GM18951 (cell line): ENCODE results near the gene EIF4G1.

ENCODE experiments used
- POLR2A ChIP-seq: IDR thresholded peaks from 4 replicates; pipeline ENCODE4 v1.6.1; 2011; ENCODE audit warnings: mild to moderate bottlenecking; ENCODE audit not compliant: insufficient read length, insufficient read depth; ENCODE audit errors: extremely low read depth
- in situ Hi-C: fragments of 300-500 bp; cut with MboI; formaldehyde crosslinking; loops from one replicate; pipeline ENCODE4 v1.12.0; 2022; ENCODE audit warnings: low sequenced_read_pairs, mixed read lengths, inconsistent platforms; ENCODE audit not compliant: unreplicated experiment

EIF4G1 gene

GRCh38 chr3:184343200-184343876 is 28.9 kb downstream of the EIF4G1 start:
- in situ Hi-C loops: no loop called here
- TF ChIP-seq POLR2A: no peak

DNA sequence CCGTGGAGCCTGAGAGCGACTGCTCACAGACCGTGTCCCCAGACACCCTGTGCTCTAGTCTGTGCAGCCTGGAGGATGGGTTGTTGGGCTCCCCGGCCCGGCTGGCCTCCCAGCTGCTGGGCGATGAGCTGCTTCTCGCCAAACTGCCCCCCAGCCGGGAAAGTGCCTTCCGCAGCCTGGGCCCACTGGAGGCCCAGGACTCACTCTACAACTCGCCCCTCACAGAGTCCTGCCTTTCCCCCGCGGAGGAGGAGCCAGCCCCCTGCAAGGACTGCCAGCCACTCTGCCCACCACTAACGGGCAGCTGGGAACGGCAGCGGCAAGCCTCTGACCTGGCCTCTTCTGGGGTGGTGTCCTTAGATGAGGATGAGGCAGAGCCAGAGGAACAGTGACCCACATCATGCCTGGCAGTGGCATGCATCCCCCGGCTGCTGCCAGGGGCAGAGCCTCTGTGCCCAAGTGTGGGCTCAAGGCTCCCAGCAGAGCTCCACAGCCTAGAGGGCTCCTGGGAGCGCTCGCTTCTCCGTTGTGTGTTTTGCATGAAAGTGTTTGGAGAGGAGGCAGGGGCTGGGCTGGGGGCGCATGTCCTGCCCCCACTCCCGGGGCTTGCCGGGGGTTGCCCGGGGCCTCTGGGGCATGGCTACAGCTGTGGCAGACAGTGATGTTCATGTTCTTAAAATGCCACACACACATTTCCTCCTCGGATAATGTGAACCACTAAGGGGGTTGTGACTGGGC is 30.3 kb downstream of the EIF4G1 start:
- in situ Hi-C loops: no loop called here
- no peak for TF ChIP-seq POLR2A

DNA sequence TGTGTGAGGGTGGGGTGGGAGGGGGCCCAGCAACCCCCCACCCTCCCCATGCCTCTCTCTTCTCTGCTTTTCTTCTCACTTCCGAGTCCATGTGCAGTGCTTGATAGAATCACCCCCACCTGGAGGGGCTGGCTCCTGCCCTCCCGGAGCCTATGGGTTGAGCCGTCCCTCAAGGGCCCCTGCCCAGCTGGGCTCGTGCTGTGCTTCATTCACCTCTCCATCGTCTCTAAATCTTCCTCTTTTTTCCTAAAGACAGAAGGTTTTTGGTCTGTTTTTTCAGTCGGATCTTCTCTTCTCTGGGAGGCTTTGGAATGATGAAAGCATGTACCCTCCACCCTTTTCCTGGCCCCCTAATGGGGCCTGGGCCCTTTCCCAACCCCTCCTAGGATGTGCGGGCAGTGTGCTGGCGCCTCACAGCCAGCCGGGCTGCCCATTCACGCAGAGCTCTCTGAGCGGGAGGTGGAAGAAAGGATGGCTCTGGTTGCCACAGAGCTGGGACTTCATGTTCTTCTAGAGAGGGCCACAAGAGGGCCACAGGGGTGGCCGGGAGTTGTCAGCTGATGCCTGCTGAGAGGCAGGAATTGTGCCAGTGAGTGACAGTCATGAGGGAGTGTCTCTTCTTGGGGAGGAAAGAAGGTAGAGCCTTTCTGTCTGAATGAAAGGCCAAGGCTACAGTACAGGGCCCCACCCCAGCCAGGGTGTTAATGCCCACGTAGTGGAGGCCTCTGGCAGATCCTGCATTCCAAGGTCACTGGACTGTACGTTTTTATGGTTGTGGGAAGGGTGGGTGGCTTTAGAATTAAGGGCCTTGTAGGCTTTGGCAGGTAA is 31.1 kb downstream of the EIF4G1 start:
- in situ Hi-C loops: no loop called here
- no peak for TF ChIP-seq POLR2A

DNA sequence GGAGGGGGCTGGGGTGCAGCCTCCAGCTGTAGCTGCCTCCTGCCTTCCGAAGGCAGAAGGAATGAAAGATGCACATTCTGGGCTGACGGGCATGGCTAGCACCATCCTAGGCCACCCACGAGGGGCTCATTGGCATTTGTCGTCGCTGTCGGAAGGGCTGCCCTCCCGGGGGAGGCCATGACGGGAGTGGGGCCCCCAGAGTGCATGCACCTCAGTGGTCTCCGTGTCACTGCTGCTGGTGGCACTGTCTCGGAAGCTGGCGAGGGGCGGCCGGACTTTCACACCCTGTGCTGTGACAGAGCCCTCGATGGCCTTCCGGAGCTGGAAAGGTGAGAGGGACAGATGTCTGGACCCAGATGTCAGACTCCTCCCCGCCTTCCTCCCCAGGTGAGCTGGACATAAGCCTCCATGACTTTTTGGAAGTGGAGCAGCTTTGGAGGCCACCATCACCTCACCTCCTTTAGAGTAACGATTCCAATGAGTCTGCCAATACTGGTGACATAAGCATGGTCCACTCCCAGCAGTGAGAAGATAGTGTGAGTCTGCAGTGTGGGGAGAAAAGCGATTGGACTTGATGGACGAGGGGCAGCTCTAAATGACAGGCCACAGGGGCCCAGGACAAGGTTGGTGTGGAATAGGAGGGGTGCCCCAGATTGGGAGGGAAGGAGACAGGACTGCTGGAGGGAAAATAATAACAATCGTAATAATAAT is 32.2 kb downstream of the EIF4G1 start:
- in situ Hi-C loops: no loop called here
- no peak for TF ChIP-seq POLR2A

- TF ChIP-seq POLR2A: no peak
- in situ Hi-C loops: no loop called here
Measured at GRCh38 chr3:184347321-184348056, 33.1 kb downstream of the EIF4G1 start.

DNA sequence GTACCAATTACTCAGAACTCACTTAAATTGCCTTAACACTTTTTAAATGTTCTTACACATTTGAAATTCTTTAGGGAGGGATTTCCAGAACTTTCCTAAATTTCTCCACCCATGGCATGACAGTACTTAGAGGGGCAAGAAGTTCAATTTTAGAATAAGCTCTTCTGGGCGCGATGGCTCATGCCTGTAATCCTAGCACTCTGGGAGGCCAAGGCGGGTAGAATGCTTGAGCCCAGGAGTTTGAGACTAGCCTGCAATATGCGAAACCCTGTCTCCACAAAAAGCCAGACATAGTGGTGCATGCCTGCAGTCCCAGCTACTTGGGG is 33.6 kb downstream of the EIF4G1 start:
- in situ Hi-C loops: no loop called here

GRCh38 chr3:184349563-184350470 is 35.4 kb downstream of the EIF4G1 start:
- no peak for TF ChIP-seq POLR2A

More for the DNA sequence above, 33.6 kb downstream of the EIF4G1 start:
- TF ChIP-seq POLR2A: no peak

DNA sequence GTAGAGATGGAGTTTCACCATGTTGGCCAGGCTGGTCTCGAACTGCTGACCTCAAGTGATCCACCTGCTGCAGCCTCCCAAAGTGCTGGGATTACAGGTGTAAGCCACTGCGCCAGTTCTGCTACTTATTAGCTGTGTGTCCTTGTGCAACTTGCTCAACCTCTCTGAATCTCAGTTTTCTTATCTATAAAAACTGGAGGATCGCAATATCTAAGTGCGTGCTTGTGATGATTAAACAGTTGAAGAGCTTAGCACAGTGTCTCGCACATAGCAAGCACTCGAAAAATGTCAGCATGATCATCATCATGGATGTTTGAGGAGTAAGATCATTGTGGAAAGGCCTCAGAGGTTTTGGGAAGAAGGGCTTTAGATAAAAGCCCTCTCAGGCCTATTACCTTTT is 36.2 kb downstream of the EIF4G1 start:
- no peak for TF ChIP-seq POLR2A
- in situ Hi-C loops: loop anchor here (25.0 kb wide), 1 partner anchor 187 kb away; no protein-coding TSS in a partner anchor

More at GRCh38 chr3:184349563-184350470, 35.4 kb downstream of the EIF4G1 start:
- in situ Hi-C loops: loop anchor here (25.0 kb wide), 1 partner anchor 187 kb away; no protein-coding TSS in a partner anchor

DNA sequence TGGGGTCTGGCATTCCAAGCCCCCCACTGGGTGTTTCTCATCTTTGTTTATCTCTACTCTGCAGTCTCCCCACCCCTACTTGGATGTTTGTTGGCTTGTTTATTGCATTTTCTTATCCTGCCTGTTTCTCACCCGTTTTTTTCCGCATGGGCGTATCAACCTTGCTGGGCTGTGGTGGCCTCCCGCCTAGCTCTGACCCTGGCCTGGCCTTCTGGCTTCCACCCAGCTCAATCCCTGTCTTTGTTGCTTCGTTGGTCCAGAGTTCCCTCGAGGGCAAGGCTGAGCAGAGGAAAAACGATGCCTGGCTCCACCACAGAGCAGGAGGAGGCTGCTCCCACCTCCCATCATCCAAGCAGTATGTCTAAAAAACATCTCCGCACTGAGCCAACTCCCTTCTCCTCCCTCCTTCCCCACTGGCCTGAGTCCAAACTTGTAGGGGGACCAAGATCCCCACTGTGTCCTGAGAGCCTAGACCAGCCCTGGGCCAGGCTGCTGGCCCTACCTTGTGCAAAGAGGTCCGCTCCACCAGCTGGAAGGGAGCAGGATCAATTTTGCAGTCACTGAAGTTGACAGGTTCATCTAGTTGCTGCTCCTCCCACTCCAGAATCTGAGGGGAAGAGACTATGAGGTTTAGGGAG is 37.2 kb downstream of the EIF4G1 start:
- in situ Hi-C loops: loop anchor here (25.0 kb wide), 1 partner anchor 186 kb away; no protein-coding TSS in a partner anchor
- no peak for TF ChIP-seq POLR2A

DNA sequence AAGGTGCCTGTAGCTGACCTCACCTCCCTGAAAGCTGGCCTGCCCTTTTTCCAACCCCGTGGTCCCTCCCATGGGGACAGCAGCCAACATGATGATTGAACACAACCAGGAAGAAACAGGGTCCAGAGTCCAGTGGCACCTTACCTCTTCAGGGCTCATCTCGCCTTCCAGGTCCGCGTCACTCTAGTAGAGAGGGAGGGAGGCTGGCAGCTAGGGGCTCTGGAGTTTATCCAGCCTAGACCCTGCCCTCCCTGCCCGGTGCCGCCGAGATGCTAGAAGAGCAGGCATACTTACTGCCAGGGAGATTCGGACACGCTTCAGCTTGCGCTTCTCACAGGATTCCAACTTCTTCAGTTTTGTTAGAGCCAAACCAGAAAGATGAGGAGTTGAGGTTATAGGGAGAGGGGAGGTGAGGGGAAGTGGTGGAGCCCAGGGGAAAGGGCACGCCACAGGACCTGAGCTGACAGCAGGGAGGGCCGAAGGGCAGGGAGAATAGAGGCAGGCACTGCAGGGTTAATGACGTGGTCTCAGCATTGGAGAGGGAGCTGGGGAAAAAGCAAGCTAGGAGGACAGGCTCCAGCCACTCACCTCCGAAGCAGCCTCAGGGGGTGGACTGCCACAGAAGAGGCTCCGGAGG is 37.9 kb downstream of the EIF4G1 start:
- no peak for TF ChIP-seq POLR2A
- in situ Hi-C loops: loop anchor here (25.0 kb wide), 1 partner anchor 185 kb away; no protein-coding TSS in a partner anchor
